Measurements from ENCODE around the gene GOPC. TPM values are rescaled to one million over a fixed set of nuclear protein-coding genes. Genes with fewer than 3 reads are reported as not detected.

GOPC gene
- total and polyA plus RNA-seq, 5 donors from 2014 or later = 13.0 to 20.2 (median 14.4) TPM

GRCh38 chr6:117591405-117591804 lies 10.9 kb downstream of the GOPC start:
- Mint-ChIP-seq H3K27ac (no peak overlapping the region), H3K9me3 (peaks cover 0 to 4% (median 0%) of the 10 kb centered on the region in 7 donors), H3K4me1 (peaks cover 24 to 35% (median 25%) of the 10 kb centered on the region in 4 donors), H3K36me3 (peaks cover 23% of the 10 kb centered on the region), H3K27me3 (no peaks in the 10 kb centered on the region), H3K4me3 (no peak overlapping the region)
- no peaks in the 10 kb centered on the region for H3K27me3 ChIP-seq (ENCODE audit: control insufficient read depth, insufficient read depth, low read length)
- no peak overlapping the region for H3K27ac ChIP-seq (ENCODE audit: insufficient read depth, low read length, poor library complexity, severe bottlenecking)
- DNase-seq (no peak), ATAC-seq (ENCODE audit: low read depth in 2 of 2) (no peak)
- no peaks in the 10 kb centered on the region for H3K9me3 ChIP-seq (ENCODE audit: control insufficient read depth in 2 of 2, low read length in 2 of 2)
- H3K36me3 ChIP-seq (ENCODE audit: control insufficient read depth, insufficient read depth, low read length) = peaks cover 24% of the 10 kb centered on the region
- H3K4me3 ChIP-seq (ENCODE audit: low read depth, low read length) = no peak overlapping the region
- peaks cover 4% of the 10 kb centered on the region for H3K4me1 ChIP-seq (ENCODE audit: control insufficient read depth, insufficient read depth, low read length, poor library complexity, severe bottlenecking)

GRCh38 chr6:117590447-117590846 lies 11.9 kb downstream of the GOPC start:
- H3K9me3 Mint-ChIP-seq = no peaks in the 10 kb centered on the region
- no peak overlapping the region for H3K4me3 ChIP-seq (ENCODE audit: low read depth, low read length)
- peaks cover 19% of the 10 kb centered on the region for H3K36me3 Mint-ChIP-seq
- no peaks in the 10 kb centered on the region for H3K27me3 Mint-ChIP-seq
- H3K4me3 Mint-ChIP-seq = no peak overlapping the region
- peaks cover 4% of the 10 kb centered on the region for H3K4me1 ChIP-seq (ENCODE audit: control insufficient read depth, insufficient read depth, low read length, poor library complexity, severe bottlenecking)
- H3K4me1 Mint-ChIP-seq = peaks cover 22 to 37% (median 29%) of the 10 kb centered on the region in 4 donors
- H3K27ac ChIP-seq (ENCODE audit: insufficient read depth, low read length, poor library complexity, severe bottlenecking) = no peak overlapping the region
- peaks cover 24% of the 10 kb centered on the region for H3K36me3 ChIP-seq (ENCODE audit: control insufficient read depth, insufficient read depth, low read length)
- no peaks in the 10 kb centered on the region for H3K27me3 ChIP-seq (ENCODE audit: control insufficient read depth, insufficient read depth, low read length)
- no peaks in the 10 kb centered on the region for H3K9me3 ChIP-seq (ENCODE audit: control insufficient read depth in 2 of 2, low read length in 2 of 2)
- H3K27ac Mint-ChIP-seq = no peak overlapping the region
- ATAC-seq (ENCODE audit: low read depth in 2 of 2) (no peak), DNase-seq (no peak)

GRCh38 chr6:117585647-117586046 lies 16.7 kb downstream of the GOPC start:
- Histone ChIP-seq H3K27ac (ENCODE audit: insufficient read depth, low read length, poor library complexity, severe bottlenecking) (no peak overlapping the region), H3K4me1 (ENCODE audit: control insufficient read depth, insufficient read depth, low read length, poor library complexity, severe bottlenecking) (peaks cover 4% of the 10 kb centered on the region), H3K27me3 (ENCODE audit: control insufficient read depth, insufficient read depth, low read length) (no peaks in the 10 kb centered on the region), H3K36me3 (ENCODE audit: control insufficient read depth, insufficient read depth, low read length) (peaks cover 33% of the 10 kb centered on the region), H3K9me3 (ENCODE audit: control insufficient read depth in 2 of 2, low read length in 2 of 2) (no peaks in the 10 kb centered on the region), H3K4me3 (ENCODE audit: low read depth, low read length) (no peak overlapping the region)
- Mint-ChIP-seq H3K4me3 (no peak overlapping the region), H3K4me1 (peaks cover 37 to 63% (median 47%) of the 10 kb centered on the region in 4 donors), H3K27me3 (no peaks in the 10 kb centered on the region), H3K36me3 (peaks cover 23% of the 10 kb centered on the region), H3K9me3 (no peaks in the 10 kb centered on the region), H3K27ac (no peak overlapping the region)
- DNase-seq (no peak), ATAC-seq (ENCODE audit: low read depth in 2 of 2) (no peak)

GRCh38 chr6:117574198-117574597 lies 28.1 kb downstream of the GOPC start:
- H3K27me3 ChIP-seq (ENCODE audit: control insufficient read depth, insufficient read depth, low read length) = no peaks in the 10 kb centered on the region
- Mint-ChIP-seq H3K4me1 (peaks cover 5 to 15% (median 12%) of the 10 kb centered on the region in 4 donors), H3K27ac (no peak overlapping the region), H3K4me3 (no peak overlapping the region), H3K27me3 (no peaks in the 10 kb centered on the region), H3K9me3 (no peaks in the 10 kb centered on the region), H3K36me3 (peaks cover 24% of the 10 kb centered on the region)
- no peaks in the 10 kb centered on the region for H3K4me1 ChIP-seq (ENCODE audit: control insufficient read depth, insufficient read depth, low read length, poor library complexity, severe bottlenecking)
- no peak overlapping the region for H3K27ac ChIP-seq (ENCODE audit: insufficient read depth, low read length, poor library complexity, severe bottlenecking)
- H3K36me3 ChIP-seq (ENCODE audit: control insufficient read depth, insufficient read depth, low read length) = peaks cover 58% of the 10 kb centered on the region
- H3K4me3 ChIP-seq (ENCODE audit: low read depth, low read length) = no peak overlapping the region
- DNase-seq = no peak
- no peak for ATAC-seq (ENCODE audit: low read depth in 2 of 2)
- no peaks in the 10 kb centered on the region for H3K9me3 ChIP-seq (ENCODE audit: control insufficient read depth in 2 of 2, low read length in 2 of 2)

GRCh38 chr6:117573006-117573680 lies 29.2 kb downstream of the GOPC start:
- Mint-ChIP-seq H3K27ac (peak overlapping the region in 2 of 3 donors; percentile 13 to 33), H3K9me3 (no peaks in the 10 kb centered on the region), H3K27me3 (no peaks in the 10 kb centered on the region), H3K4me3 (no peak overlapping the region), H3K36me3 (peaks cover 26% of the 10 kb centered on the region), H3K4me1 (peaks cover 5 to 12% (median 8%) of the 10 kb centered on the region in 4 donors)
- H3K9me3 ChIP-seq (ENCODE audit: control insufficient read depth in 2 of 2, low read length in 2 of 2) = no peaks in the 10 kb centered on the region
- H3K27me3 ChIP-seq (ENCODE audit: control insufficient read depth, insufficient read depth, low read length) = no peaks in the 10 kb centered on the region
- DNase-seq (no peak), ATAC-seq (ENCODE audit: low read depth in 2 of 2) (no peak)
- peaks cover 66% of the 10 kb centered on the region for H3K36me3 ChIP-seq (ENCODE audit: control insufficient read depth, insufficient read depth, low read length)
- no peak overlapping the region for H3K4me3 ChIP-seq (ENCODE audit: low read depth, low read length)
- H3K4me1 ChIP-seq (ENCODE audit: control insufficient read depth, insufficient read depth, low read length, poor library complexity, severe bottlenecking) = no peaks in the 10 kb centered on the region
- H3K27ac ChIP-seq (ENCODE audit: insufficient read depth, low read length, poor library complexity, severe bottlenecking) = no peak overlapping the region

- no peak overlapping the region for H3K27ac ChIP-seq (ENCODE audit: insufficient read depth, low read length, poor library complexity, severe bottlenecking)
- no peaks in the 10 kb centered on the region for H3K9me3 Mint-ChIP-seq
- no peak overlapping the region for H3K4me3 Mint-ChIP-seq
- no peaks in the 10 kb centered on the region for H3K27me3 ChIP-seq (ENCODE audit: control insufficient read depth, insufficient read depth, low read length)
- ATAC-seq (ENCODE audit: low read depth in 2 of 2) (no peak), DNase-seq (no peak)
- H3K27ac Mint-ChIP-seq = no peak overlapping the region
- H3K4me1 ChIP-seq (ENCODE audit: control insufficient read depth, insufficient read depth, low read length, poor library complexity, severe bottlenecking) = no peaks in the 10 kb centered on the region
- H3K36me3 Mint-ChIP-seq = peaks cover 24% of the 10 kb centered on the region
- no peaks in the 10 kb centered on the region for H3K9me3 ChIP-seq (ENCODE audit: control insufficient read depth in 2 of 2, low read length in 2 of 2)
- peaks cover 4 to 11% (median 7%) of the 10 kb centered on the region in 4 donors for H3K4me1 Mint-ChIP-seq
- no peaks in the 10 kb centered on the region for H3K27me3 Mint-ChIP-seq
- H3K36me3 ChIP-seq (ENCODE audit: control insufficient read depth, insufficient read depth, low read length) = peaks cover 76% of the 10 kb centered on the region
- no peak overlapping the region for H3K4me3 ChIP-seq (ENCODE audit: low read depth, low read length)
Measured at GRCh38 chr6:117568831-117569410, 33.4 kb downstream of the GOPC start.

GRCh38 chr6:117568247-117568646 lies 34.1 kb downstream of the GOPC start:
- H3K4me3 Mint-ChIP-seq = no peak overlapping the region
- no peak overlapping the region for H3K27ac Mint-ChIP-seq

GRCh38 chr6:117564681-117565080 lies 37.6 kb downstream of the GOPC start:
- Mint-ChIP-seq H3K27me3 (no peaks in the 10 kb centered on the region), H3K9me3 (no peaks in the 10 kb centered on the region), H3K4me3 (no peak overlapping the region), H3K4me1 (peaks cover 0 to 5% (median 1%) of the 10 kb centered on the region in 4 donors), H3K27ac (no peak overlapping the region), H3K36me3 (peaks cover 5% of the 10 kb centered on the region)
- no peak overlapping the region for H3K27ac ChIP-seq (ENCODE audit: insufficient read depth, low read length, poor library complexity, severe bottlenecking)
- no peaks in the 10 kb centered on the region for H3K27me3 ChIP-seq (ENCODE audit: control insufficient read depth, insufficient read depth, low read length)
- no peaks in the 10 kb centered on the region for H3K4me1 ChIP-seq (ENCODE audit: control insufficient read depth, insufficient read depth, low read length, poor library complexity, severe bottlenecking)
- no peak overlapping the region for H3K4me3 ChIP-seq (ENCODE audit: low read depth, low read length)
- no peaks in the 10 kb centered on the region for H3K9me3 ChIP-seq (ENCODE audit: control insufficient read depth in 2 of 2, low read length in 2 of 2)
- DNase-seq (no peak), ATAC-seq (ENCODE audit: low read depth in 2 of 2) (no peak)
- H3K36me3 ChIP-seq (ENCODE audit: control insufficient read depth, insufficient read depth, low read length) = peaks cover 67% of the 10 kb centered on the region

More at GRCh38 chr6:117568247-117568646, 34.1 kb downstream of the GOPC start:
- Histone ChIP-seq H3K27me3 (ENCODE audit: control insufficient read depth, insufficient read depth, low read length) (no peaks in the 10 kb centered on the region), H3K4me3 (ENCODE audit: low read depth, low read length) (no peak overlapping the region), H3K9me3 (ENCODE audit: control insufficient read depth in 2 of 2, low read length in 2 of 2) (no peaks in the 10 kb centered on the region), H3K4me1 (ENCODE audit: control insufficient read depth, insufficient read depth, low read length, poor library complexity, severe bottlenecking) (no peaks in the 10 kb centered on the region), H3K36me3 (ENCODE audit: control insufficient read depth, insufficient read depth, low read length) (peaks cover 75% of the 10 kb centered on the region), H3K27ac (ENCODE audit: insufficient read depth, low read length, poor library complexity, severe bottlenecking) (no peak overlapping the region)
- Mint-ChIP-seq H3K27me3 (no peaks in the 10 kb centered on the region), H3K9me3 (no peaks in the 10 kb centered on the region), H3K4me1 (peaks cover 3 to 11% (median 7%) of the 10 kb centered on the region in 4 donors), H3K36me3 (peaks cover 22% of the 10 kb centered on the region)
- ATAC-seq (ENCODE audit: low read depth in 2 of 2) (no peak), DNase-seq (no peak)
